Measurements from ENCODE around the gene PEX6. TPM values are rescaled to one million over a fixed set of nuclear protein-coding genes. Genes with fewer than 3 reads are reported as not detected.

Gene PEX6
- total and polyA plus RNA-seq, 2 experiments from 2014 or later, result 6.5 to 25.1 TPM

DNA sequence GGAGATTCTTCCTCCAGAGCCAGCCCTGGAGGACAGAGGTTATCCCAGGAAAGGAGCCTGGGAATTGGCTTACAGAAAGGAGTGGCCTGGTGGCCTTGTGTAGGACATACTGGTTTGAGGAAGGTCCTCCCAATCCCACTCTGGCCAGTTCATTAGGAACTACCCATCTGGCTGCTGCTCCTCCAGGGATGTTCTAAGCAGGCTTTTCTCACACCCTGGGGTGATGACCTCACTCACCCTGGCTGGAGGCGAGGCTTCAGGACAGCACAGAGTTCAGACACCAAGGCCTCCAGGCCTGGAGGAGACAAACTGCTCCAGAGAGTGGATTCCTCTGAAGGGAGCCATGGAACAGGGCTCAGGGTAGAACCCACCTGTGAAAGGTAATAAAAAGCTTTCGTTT, 9.6 kb downstream of the PEX6 start:
- H3K27ac Mint-ChIP-seq, result no peak overlapping the region
- H3K4me3 Mint-ChIP-seq, result no peak overlapping the region
- 0 out of 2 replicates have a peak, but pooled peaks cover 2% of the 10 kb centered on the region for H3F3A ChIP-seq (replicated peaks; ENCODE audit: low read depth)
- no peak overlapping the region for H3K27ac ChIP-seq (ENCODE audit: low read depth)
- H4K20me1 ChIP-seq (replicated peaks; ENCODE audit: insufficient read depth), result no peaks in the 10 kb centered on the region
- no peaks in the 10 kb centered on the region for H3K27me3 ChIP-seq (ENCODE audit: insufficient read depth)
- H3K4me3 ChIP-seq, result no peak overlapping the region
- H3K9me3 Mint-ChIP-seq, result no peaks in the 10 kb centered on the region
- no peaks in the 10 kb centered on the region; the same call in 1 of the 2 replicates for H3K36me3 ChIP-seq (ENCODE audit: insufficient read depth)
- H3K27me3 Mint-ChIP-seq (ENCODE audit: insufficient read depth, low read depth, poor library complexity), result peaks cover 6% of the 10 kb centered on the region
- DNase-seq (ENCODE audit: low spot score) (no peak), ATAC-seq (no peak)
- no peaks in the 10 kb centered on the region for H3K79me2 ChIP-seq (replicated peaks; ENCODE audit: insufficient read depth)
- no peaks in the 10 kb centered on the region for H3K9me2 ChIP-seq (ENCODE audit: insufficient read depth)
- peaks cover 6% of the 10 kb centered on the region; the same call in 2 of the 3 replicates for H3K4me1 Mint-ChIP-seq
- no peak overlapping the region for H3K4me2 ChIP-seq
- H3K36me3 Mint-ChIP-seq (ENCODE audit: low read depth), result peaks cover 6% of the 10 kb centered on the region; the same call in 2 of the 3 replicates
- no peak overlapping the region for H2AFZ ChIP-seq
- TF ChIP-seq JUNB (IDR thresholded peaks at IDR 0.05; ENCODE audit: unreplicated experiment) (no peak), CREB1 (CRISPR knock-in tag; IDR thresholded peaks at IDR 0.05; ENCODE audit: low read depth) (no peak), ZNF331 (CRISPR knock-in tag; IDR thresholded peaks at IDR 0.05; ENCODE audit: low read depth) (no peak), NANOG (IDR thresholded peaks at IDR 0.05; ENCODE audit: borderline replicate concordance) (no peak), ZNF114 (CRISPR knock-in tag; IDR thresholded peaks at IDR 0.05) (no peak)
- TF ChIP-seq, protein P1, sequence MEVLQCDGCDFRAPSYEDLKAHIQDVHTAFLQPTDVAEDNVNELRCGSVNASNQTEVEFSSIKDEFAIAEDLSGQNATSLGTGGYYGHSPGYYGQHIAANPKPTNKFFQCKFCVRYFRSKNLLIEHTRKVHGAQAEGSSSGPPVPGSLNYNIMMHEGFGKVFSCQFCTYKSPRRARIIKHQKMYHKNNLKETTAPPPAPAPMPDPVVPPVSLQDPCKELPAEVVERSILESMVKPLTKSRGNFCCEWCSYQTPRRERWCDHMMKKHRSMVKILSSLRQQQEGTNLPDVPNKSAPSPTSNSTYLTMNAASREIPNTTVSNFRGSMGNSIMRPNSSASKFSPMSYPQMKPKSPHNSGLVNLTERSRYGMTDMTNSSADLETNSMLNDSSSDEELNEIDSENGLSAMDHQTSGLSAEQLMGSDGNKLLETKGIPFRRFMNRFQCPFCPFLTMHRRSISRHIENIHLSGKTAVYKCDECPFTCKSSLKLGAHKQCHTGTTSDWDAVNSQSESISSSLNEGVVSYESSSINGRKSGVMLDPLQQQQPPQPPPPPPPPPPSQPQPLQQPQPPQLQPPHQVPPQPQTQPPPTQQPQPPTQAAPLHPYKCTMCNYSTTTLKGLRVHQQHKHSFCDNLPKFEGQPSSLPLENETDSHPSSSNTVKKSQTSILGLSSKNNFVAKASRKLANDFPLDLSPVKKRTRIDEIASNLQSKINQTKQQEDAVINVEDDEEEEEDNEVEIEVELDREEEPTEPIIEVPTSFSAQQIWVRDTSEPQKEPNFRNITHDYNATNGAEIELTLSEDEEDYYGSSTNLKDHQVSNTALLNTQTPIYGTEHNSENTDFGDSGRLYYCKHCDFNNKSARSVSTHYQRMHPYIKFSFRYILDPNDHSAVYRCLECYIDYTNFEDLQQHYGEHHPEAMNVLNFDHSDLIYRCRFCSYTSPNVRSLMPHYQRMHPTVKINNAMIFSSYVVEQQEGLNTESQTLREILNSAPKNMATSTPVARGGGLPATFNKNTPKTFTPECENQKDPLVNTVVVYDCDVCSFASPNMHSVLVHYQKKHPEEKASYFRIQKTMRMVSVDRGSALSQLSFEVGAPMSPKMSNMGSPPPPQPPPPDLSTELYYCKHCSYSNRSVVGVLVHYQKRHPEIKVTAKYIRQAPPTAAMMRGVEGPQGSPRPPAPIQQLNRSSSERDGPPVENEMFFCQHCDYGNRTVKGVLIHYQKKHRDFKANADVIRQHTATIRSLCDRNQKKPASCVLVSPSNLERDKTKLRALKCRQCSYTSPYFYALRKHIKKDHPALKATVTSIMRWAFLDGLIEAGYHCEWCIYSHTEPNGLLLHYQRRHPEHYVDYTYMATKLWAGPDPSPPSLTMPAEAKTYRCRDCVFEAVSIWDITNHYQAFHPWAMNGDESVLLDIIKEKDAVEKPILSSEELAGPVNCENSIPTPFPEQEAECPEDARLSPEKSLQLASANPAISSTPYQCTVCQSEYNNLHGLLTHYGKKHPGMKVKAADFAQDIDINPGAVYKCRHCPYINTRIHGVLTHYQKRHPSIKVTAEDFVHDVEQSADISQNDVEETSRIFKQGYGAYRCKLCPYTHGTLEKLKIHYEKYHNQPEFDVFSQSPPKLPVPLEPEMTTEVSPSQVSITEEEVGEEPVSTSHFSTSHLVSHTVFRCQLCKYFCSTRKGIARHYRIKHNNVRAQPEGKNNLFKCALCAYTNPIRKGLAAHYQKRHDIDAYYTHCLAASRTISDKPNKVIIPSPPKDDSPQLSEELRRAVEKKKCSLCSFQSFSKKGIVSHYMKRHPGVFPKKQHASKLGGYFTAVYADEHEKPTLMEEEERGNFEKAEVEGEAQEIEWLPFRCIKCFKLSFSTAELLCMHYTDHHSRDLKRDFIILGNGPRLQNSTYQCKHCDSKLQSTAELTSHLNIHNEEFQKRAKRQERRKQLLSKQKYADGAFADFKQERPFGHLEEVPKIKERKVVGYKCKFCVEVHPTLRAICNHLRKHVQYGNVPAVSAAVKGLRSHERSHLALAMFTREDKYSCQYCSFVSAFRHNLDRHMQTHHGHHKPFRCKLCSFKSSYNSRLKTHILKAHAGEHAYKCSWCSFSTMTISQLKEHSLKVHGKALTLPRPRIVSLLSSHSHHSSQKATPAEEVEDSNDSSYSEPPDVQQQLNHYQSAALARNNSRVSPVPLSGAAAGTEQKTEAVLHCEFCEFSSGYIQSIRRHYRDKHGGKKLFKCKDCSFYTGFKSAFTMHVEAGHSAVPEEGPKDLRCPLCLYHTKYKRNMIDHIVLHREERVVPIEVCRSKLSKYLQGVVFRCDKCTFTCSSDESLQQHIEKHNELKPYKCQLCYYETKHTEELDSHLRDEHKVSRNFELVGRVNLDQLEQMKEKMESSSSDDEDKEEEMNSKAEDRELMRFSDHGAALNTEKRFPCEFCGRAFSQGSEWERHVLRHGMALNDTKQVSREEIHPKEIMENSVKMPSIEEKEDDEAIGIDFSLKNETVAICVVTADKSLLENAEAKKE (CRISPR knock-in tag; IDR thresholded peaks at IDR 0.05), result no peak
- TF ChIP-seq, protein P2, sequence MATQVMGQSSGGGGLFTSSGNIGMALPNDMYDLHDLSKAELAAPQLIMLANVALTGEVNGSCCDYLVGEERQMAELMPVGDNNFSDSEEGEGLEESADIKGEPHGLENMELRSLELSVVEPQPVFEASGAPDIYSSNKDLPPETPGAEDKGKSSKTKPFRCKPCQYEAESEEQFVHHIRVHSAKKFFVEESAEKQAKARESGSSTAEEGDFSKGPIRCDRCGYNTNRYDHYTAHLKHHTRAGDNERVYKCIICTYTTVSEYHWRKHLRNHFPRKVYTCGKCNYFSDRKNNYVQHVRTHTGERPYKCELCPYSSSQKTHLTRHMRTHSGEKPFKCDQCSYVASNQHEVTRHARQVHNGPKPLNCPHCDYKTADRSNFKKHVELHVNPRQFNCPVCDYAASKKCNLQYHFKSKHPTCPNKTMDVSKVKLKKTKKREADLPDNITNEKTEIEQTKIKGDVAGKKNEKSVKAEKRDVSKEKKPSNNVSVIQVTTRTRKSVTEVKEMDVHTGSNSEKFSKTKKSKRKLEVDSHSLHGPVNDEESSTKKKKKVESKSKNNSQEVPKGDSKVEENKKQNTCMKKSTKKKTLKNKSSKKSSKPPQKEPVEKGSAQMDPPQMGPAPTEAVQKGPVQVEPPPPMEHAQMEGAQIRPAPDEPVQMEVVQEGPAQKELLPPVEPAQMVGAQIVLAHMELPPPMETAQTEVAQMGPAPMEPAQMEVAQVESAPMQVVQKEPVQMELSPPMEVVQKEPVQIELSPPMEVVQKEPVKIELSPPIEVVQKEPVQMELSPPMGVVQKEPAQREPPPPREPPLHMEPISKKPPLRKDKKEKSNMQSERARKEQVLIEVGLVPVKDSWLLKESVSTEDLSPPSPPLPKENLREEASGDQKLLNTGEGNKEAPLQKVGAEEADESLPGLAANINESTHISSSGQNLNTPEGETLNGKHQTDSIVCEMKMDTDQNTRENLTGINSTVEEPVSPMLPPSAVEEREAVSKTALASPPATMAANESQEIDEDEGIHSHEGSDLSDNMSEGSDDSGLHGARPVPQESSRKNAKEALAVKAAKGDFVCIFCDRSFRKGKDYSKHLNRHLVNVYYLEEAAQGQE (IDR thresholded peaks at IDR 0.05; ENCODE audit: unreplicated experiment), result no peak
- no peaks in the 10 kb centered on the region for H3K4me1 ChIP-seq (ENCODE audit: insufficient read depth)

Data from GM23338 (cell line).